Neural cell (in vitro differentiated cells): ENCODE data around the gene MDGA2. TPM values are rescaled to one million over a fixed set of nuclear protein-coding genes. Genes with fewer than 3 reads are reported as not detected.

ENCODE experiments used
- H2AFZ ChIP-seq: fragments of 200-600, 300-800 bp; sonication (generic), shearing (Covaris generic); 2 replicates; pipeline ENCODE4 v1.6.0; 2014; ENCODE audit warnings: low read depth, mild to moderate bottlenecking, antibody characterized with exemption, low read length, moderate library complexity
- H3F3A ChIP-seq: fragments of 200-600 bp; shearing (Covaris generic); 2 replicates; pipeline ENCODE4 v1.6.1; 2016; ENCODE audit warnings: mild to moderate bottlenecking, moderate library complexity, mixed read lengths, antibody characterized with exemption, low read length; ENCODE audit not compliant: insufficient read depth, poor library complexity, severe bottlenecking
- H3K27ac ChIP-seq: fragments of 200-600, 300-800 bp; sonication (generic), shearing (Covaris generic); 2 replicates; pipeline ENCODE4 v1.5.1; 2014; ENCODE audit warnings: mild to moderate bottlenecking, low read length, moderate library complexity
- H3K27me3 ChIP-seq: fragments of 300-800, 200-600 bp; sonication (generic), shearing (Covaris generic); 2 replicates; pipeline ENCODE4 v1.6.0; 2014; ENCODE audit warnings: mild to moderate bottlenecking, low read depth, low read length, moderate library complexity; ENCODE audit not compliant: insufficient read depth
- H3K36me3 ChIP-seq: fragments of 300-800, 200-600 bp; sonication (generic), shearing (Covaris generic); 2 replicates; pipeline ENCODE4 v1.5.1; 2014; ENCODE audit warnings: mild to moderate bottlenecking, antibody characterized with exemption, low read length, moderate library complexity; ENCODE audit not compliant: insufficient read depth
- H3K4me2 ChIP-seq: fragments of 300-800, 200-600 bp; sonication (generic), shearing (Covaris generic); 2 replicates; pipeline ENCODE4 v1.6.0; 2014; ENCODE audit warnings: mild to moderate bottlenecking, low read length
- H3K4me3 ChIP-seq: fragments of 300-800, 200-600 bp; sonication (generic), shearing (Covaris generic); 2 replicates; pipeline ENCODE4 v1.5.1; 2014; ENCODE audit warnings: mild to moderate bottlenecking, low read length, moderate library complexity
- H3K79me2 ChIP-seq: fragments of 200-600 bp; shearing (Covaris generic); replicated peaks from 2 replicates; pipeline ENCODE4 v1.6.0; 2014; ENCODE audit warnings: mild to moderate bottlenecking, low read length, moderate library complexity; ENCODE audit not compliant: insufficient read depth
- H3K9ac ChIP-seq: fragments of 300-800, 200-600 bp; sonication (generic), shearing (Covaris generic); 2 replicates; pipeline ENCODE4 v1.6.1; 2016; ENCODE audit warnings: mild to moderate bottlenecking, low read length, mixed read lengths
- H3K9me2 ChIP-seq: fragments of 200-600 bp; shearing (Covaris generic); 2 replicates; pipeline ENCODE4 v1.6.1; 2016; ENCODE audit warnings: mild to moderate bottlenecking, low read length, mixed read lengths; ENCODE audit not compliant: insufficient read depth
- H3K9me3 ChIP-seq: fragments of 200-600, 300-800 bp; sonication (generic), shearing (Covaris generic); 2 replicates; pipeline ENCODE4 v1.6.1; 2016; ENCODE audit warnings: mild to moderate bottlenecking, mixed run types, low read length, moderate library complexity, mixed read lengths
- H4K20me1 ChIP-seq: fragments of 200-600 bp; shearing (Covaris generic); 2 replicates; pipeline ENCODE4 v1.6.1; 2016; ENCODE audit warnings: mild to moderate bottlenecking, mixed run types; ENCODE audit not compliant: insufficient read depth
- EP300 ChIP-seq: fragments of 450-650 bp; conservative IDR thresholded peaks from 2 replicates; pipeline ENCODE4 v1.6.1; 2014; ENCODE audit warnings: antibody characterized with exemption, mild to moderate bottlenecking, moderate library complexity; ENCODE audit not compliant: poor library complexity, severe bottlenecking
- EZH2 ChIP-seq: fragments of 200-600, 300-800 bp; shearing (Covaris generic), sonication (generic); IDR thresholded peaks from 2 replicates; pipeline ENCODE4 v1.6.1; 2014; ENCODE audit warnings: antibody characterized with exemption, low read length, borderline replicate concordance, mild to moderate bottlenecking; ENCODE audit not compliant: insufficient read depth, poor library complexity, severe bottlenecking
- MXI1 ChIP-seq: fragments of 450-650 bp; conservative IDR thresholded peaks from 2 replicates; pipeline ENCODE4 v1.6.1; 2014; ENCODE audit warnings: antibody characterized with exemption, mild to moderate bottlenecking; ENCODE audit not compliant: poor library complexity, severe bottlenecking
- POLR2AphosphoS5 ChIP-seq: IDR thresholded peaks from 2 replicates; pipeline ENCODE4 v1.6.1; 2012
- RAD21 ChIP-seq: fragments of 450-650 bp; conservative IDR thresholded peaks from 2 replicates; pipeline ENCODE4 v1.6.1; 2014; ENCODE audit warnings: antibody characterized with exemption, mild to moderate bottlenecking, moderate library complexity
- SMC3 ChIP-seq: fragments of 450-650 bp; conservative IDR thresholded peaks from 2 replicates; pipeline ENCODE4 v1.6.1; 2014; ENCODE audit warnings: antibody characterized with exemption, mild to moderate bottlenecking, moderate library complexity; ENCODE audit not compliant: poor library complexity
- TAF1 ChIP-seq: IDR thresholded peaks from 2 replicates; pipeline ENCODE4 v1.6.1; 2012; ENCODE audit warnings: low read depth
- polyA plus RNA-seq: library from polyadenylated mRNA; depleted of rRNA; stranded (reverse); fragments of >200 nt; gene quantifications from 2 replicates; pipeline ENCODE4 v1.2.3, GENCODE V29; 2014
- TF ChIP-seq, protein P1 (sequence below): IDR thresholded peaks from 2 replicates; pipeline ENCODE4 v1.6.1; 2012; ENCODE audit warnings: borderline replicate concordance
- TF ChIP-seq, protein P2 (sequence below): fragments of 450-650 bp; IDR thresholded peaks from 2 replicates; pipeline ENCODE4 v1.5.1; 2014; ENCODE audit warnings: antibody characterized with exemption, mild to moderate bottlenecking, moderate library complexity; ENCODE audit not compliant: poor library complexity, severe bottlenecking

MDGA2 gene
- polyA plus RNA-seq, 1 donor from 2014 or later: 3.8 TPM

DNA sequence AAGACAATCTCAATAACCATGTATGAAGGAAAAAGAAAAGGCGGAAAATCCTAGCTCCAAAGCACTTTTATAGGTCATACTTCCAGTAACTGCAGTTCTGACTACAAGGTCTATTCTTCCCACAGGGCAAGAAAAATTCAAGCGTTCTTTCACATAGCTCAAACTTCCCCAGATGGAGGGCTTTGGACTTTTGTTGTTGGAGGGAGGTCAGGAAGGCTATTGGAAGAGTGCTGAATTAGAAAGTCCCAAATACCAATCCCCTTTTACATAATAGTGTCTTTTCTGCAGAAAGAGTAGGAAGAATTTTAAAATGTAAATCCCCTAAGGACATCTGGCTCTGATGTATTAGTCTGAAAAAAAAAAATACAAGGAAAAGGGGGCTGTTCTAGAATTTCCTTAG, 309.4 kb downstream of the MDGA2 start:
- Histone ChIP-seq H3K36me3 (no peaks in the 10 kb centered on the region), H3K4me3 (no peak overlapping the region), H3K4me2 (no peak overlapping the region), H4K20me1 (no peaks in the 10 kb centered on the region), H2AFZ (no peak overlapping the region), H3K9ac (no peak overlapping the region), H3F3A (no peaks in the 10 kb centered on the region), H3K79me2 (no peaks in the 10 kb centered on the region), H3K9me3 (no peaks in the 10 kb centered on the region), H3K27me3 (no peaks in the 10 kb centered on the region), H3K9me2 (no peaks in the 10 kb centered on the region), H3K27ac (no peak overlapping the region)
- TF ChIP-seq TAF1 (no peak), SMC3 (no peak), RAD21 (no peak), EP300 (no peak), MXI1 (no peak), EZH2 (no peak), POLR2AphosphoS5 (no peak)
- TF ChIP-seq, protein P1, sequence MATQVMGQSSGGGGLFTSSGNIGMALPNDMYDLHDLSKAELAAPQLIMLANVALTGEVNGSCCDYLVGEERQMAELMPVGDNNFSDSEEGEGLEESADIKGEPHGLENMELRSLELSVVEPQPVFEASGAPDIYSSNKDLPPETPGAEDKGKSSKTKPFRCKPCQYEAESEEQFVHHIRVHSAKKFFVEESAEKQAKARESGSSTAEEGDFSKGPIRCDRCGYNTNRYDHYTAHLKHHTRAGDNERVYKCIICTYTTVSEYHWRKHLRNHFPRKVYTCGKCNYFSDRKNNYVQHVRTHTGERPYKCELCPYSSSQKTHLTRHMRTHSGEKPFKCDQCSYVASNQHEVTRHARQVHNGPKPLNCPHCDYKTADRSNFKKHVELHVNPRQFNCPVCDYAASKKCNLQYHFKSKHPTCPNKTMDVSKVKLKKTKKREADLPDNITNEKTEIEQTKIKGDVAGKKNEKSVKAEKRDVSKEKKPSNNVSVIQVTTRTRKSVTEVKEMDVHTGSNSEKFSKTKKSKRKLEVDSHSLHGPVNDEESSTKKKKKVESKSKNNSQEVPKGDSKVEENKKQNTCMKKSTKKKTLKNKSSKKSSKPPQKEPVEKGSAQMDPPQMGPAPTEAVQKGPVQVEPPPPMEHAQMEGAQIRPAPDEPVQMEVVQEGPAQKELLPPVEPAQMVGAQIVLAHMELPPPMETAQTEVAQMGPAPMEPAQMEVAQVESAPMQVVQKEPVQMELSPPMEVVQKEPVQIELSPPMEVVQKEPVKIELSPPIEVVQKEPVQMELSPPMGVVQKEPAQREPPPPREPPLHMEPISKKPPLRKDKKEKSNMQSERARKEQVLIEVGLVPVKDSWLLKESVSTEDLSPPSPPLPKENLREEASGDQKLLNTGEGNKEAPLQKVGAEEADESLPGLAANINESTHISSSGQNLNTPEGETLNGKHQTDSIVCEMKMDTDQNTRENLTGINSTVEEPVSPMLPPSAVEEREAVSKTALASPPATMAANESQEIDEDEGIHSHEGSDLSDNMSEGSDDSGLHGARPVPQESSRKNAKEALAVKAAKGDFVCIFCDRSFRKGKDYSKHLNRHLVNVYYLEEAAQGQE: no peak
- TF ChIP-seq, protein P2, sequence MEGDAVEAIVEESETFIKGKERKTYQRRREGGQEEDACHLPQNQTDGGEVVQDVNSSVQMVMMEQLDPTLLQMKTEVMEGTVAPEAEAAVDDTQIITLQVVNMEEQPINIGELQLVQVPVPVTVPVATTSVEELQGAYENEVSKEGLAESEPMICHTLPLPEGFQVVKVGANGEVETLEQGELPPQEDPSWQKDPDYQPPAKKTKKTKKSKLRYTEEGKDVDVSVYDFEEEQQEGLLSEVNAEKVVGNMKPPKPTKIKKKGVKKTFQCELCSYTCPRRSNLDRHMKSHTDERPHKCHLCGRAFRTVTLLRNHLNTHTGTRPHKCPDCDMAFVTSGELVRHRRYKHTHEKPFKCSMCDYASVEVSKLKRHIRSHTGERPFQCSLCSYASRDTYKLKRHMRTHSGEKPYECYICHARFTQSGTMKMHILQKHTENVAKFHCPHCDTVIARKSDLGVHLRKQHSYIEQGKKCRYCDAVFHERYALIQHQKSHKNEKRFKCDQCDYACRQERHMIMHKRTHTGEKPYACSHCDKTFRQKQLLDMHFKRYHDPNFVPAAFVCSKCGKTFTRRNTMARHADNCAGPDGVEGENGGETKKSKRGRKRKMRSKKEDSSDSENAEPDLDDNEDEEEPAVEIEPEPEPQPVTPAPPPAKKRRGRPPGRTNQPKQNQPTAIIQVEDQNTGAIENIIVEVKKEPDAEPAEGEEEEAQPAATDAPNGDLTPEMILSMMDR: no peak

DNA sequence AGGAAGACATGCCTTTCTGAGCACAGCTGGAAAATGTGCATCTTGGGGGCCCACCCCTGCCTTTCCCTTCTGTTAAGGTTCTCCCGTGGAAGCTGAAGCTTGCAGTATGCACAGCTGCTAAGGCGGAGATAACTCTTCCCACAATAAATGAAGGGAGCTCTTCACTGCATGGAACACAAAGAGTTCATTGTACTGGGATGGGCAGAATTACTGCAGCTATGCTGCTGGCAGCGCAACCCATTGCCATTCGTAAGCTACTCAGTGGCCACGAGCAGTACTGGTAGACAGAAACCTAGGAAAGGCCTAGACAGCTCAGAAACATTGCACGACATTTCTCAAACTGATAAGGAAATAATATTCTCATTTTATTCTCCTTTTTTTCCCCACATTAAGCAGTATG, 310.2 kb downstream of the MDGA2 start:
- Histone ChIP-seq H3K9ac (no peak overlapping the region), H3K4me2 (no peak overlapping the region), H3K4me3 (no peak overlapping the region), H3F3A (no peaks in the 10 kb centered on the region), H2AFZ (no peak overlapping the region), H3K27ac (no peak overlapping the region), H3K9me2 (no peaks in the 10 kb centered on the region), H3K9me3 (no peaks in the 10 kb centered on the region), H3K27me3 (no peaks in the 10 kb centered on the region), H3K36me3 (no peaks in the 10 kb centered on the region), H3K79me2 (no peaks in the 10 kb centered on the region), H4K20me1 (no peaks in the 10 kb centered on the region)
- TF ChIP-seq, protein P1: no peak
- TF ChIP-seq EP300 (no peak), TAF1 (no peak), EZH2 (no peak)
